Sigmoid colon (tissue), 4 donors: ENCODE data around the gene ARL6IP4.

Experiments
- CTCF ChIP-seq, 4 experiments: fragments of 450-650 bp in 3 of 4; fragments of 200-600 bp in 1 of 4; IDR thresholded peaks; one replicate each; pipeline ENCODE4 v1.5.1; 2016 to 2019; ENCODE audit warnings: antibody characterized with exemption in 4 of 4, mild to moderate bottlenecking in 3 of 4, moderate library complexity in 2 of 4
- EP300 ChIP-seq, 4 donors: sonication (generic); formaldehyde crosslinking; IDR thresholded peaks; one replicate each; pipeline ENCODE4 v1.6.1; 2017; ENCODE audit warnings: antibody characterized with exemption in 4 of 4
- POLR2A ChIP-seq, 2 donors: fragments of 450-650 bp; IDR thresholded peaks; one replicate each; pipeline ENCODE4 v1.6.1; 2016; ENCODE audit warnings: antibody characterized with exemption in 2 of 2, mild to moderate bottlenecking in 2 of 2, moderate library complexity in 2 of 2
- POLR2AphosphoS5 ChIP-seq, 4 donors: sonication (generic); formaldehyde crosslinking; IDR thresholded peaks; one replicate each; pipeline ENCODE4 v1.6.1; 2017; ENCODE audit warnings: antibody characterized with exemption in 4 of 4

DNA sequence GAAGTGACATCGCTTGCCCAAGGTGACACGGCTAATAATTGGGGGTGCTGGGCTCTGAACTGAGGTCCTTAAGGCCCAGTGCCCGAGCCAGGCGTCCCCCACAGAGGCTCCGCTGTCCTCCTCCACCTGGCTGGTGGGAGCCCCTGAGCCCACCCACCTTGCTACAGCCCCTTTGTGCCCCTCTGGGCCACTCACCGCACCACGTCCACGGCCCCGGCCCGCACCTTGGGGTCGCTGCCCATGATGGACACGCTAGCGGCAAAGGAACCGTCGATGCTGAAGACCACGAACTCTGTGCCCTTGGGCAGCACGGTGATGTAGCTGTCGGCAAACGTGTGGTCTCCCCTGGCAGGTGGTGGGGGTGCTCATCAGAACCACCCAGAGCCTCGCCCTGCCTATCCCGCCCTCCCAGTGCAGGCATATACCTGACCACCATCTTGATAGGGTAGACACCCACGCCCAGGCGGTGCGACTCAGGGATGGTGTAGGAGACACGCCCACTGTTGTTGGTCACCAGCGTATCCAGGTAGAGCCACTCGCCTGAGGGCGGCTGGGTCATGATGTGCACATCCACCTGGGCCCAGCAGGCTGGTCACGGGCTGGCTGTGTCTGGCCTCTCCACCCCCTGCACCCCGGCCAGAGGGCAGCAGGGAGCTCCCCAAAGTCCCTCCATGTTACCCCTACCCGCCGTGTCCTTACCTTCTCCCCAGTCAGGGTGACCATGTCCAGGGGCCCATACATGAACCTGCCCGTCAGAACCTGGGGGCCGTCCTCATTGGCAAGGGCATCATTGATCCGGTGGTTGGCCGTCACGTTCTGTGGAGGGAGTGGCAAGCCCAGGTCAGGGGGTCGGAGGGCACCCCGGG lies 6.8 kb downstream of the ARL6IP4 start:
- TF ChIP-seq CTCF (IDR thresholded peaks at IDR 0.05): no peak
- TF ChIP-seq POLR2A (IDR thresholded peaks at IDR 0.05): no peak
- no peak for TF ChIP-seq EP300 (IDR thresholded peaks at IDR 0.05)
- no peak for TF ChIP-seq POLR2AphosphoS5 (IDR thresholded peaks at IDR 0.05)
